Heart right ventricle (tissue), 16 donors: ENCODE results near the gene CREB3L1. TPM values are rescaled to one million over a fixed set of nuclear protein-coding genes. Genes with fewer than 3 reads are reported as not detected.

Experiments
- ATAC-seq, 8 donors: fragments of 200-7000 bp; cut with Tn5 transposase; one replicate each; pipeline ENCODE4 v1.9.1; 2020; ENCODE audit warnings: mild to moderate bottlenecking in 8 of 8, moderate library complexity in 8 of 8, moderate number of reproducible peaks in 1 of 8
- DNase-seq, 2 donors: peaks; one replicate each; pipeline ENCODE4 v3.0.0-alpha.2; 2020
- H3K27ac ChIP-seq, 10 donors: fragments of 200-600 bp; sonication (generic) in 2 of 10; one replicate each; pipeline versions ENCODE4 v1.5.0 to v1.8.0; 2020 to 2022; ENCODE audit warnings: mild to moderate bottlenecking in 3 of 10
- H3K27me3 ChIP-seq, 7 donors: fragments of 200-600 bp; one replicate each; pipeline ENCODE4 v1.8.0; 2021 to 2022; ENCODE audit warnings: mild to moderate bottlenecking in 2 of 7
- H3K36me3 ChIP-seq, 9 donors: fragments of 200-600 bp; sonication (generic) in 1 of 9; one replicate each; pipeline versions ENCODE4 v1.5.0 to v1.8.0; 2020 to 2022; ENCODE audit warnings: mild to moderate bottlenecking in 2 of 9
- H3K4me1 ChIP-seq, 9 donors: fragments of 200-600 bp; sonication (generic) in 1 of 9; one replicate each; pipeline versions ENCODE4 v1.5.0 to v1.8.0; 2020 to 2022; ENCODE audit warnings: mild to moderate bottlenecking in 4 of 9
- H3K4me3 ChIP-seq, 10 donors: fragments of 200-600 bp; sonication (generic) in 2 of 10; one replicate each; pipeline versions ENCODE4 v1.5.0 to v1.8.0; 2020 to 2022; ENCODE audit warnings: mild to moderate bottlenecking in 7 of 10, moderate library complexity in 2 of 10
- H3K9me3 ChIP-seq, 11 donors: fragments of 200-600 bp in 10 of 11; sonication (generic) in 2 of 11; one replicate each; pipeline versions ENCODE4 v1.5.0 to v1.8.0; 2013 to 2022; ENCODE audit warnings: mild to moderate bottlenecking in 2 of 11, control low read depth in 1 of 11, moderate library complexity in 1 of 11
- CTCF ChIP-seq, 9 donors: fragments of 200-600 bp; sonication (generic) in 2 of 9; IDR thresholded peaks; one replicate each; pipeline versions ENCODE4 v1.5.0 to v1.8.0; 2021 to 2022; ENCODE audit warnings: antibody characterized with exemption in 9 of 9, mild to moderate bottlenecking in 5 of 9, moderate library complexity in 1 of 9
- WGBS, 2 donors: extraction: QIAGEN DNeasy Blood & Tissue Kit; methylation state at CpG; one replicate each; pipeline ENCODE4 v1.1.7; 2013; ENCODE audit warnings: inconsistent platforms in 1 of 2; 5-methylcytosine and 5-hydroxymethylcytosine counted together
- intact Hi-C, 10 donors: fragments of 100-400 bp; cut with DNase I; formaldehyde crosslinking; loops; one replicate each; pipeline versions ENCODE4 v1.11.1 to v1.14.2; 2022
- polyA plus RNA-seq, 2 donors: library from polyadenylated mRNA; stranded (reverse); fragments of 200-250 nt; gene quantifications; one replicate each; pipeline ENCODE4 v1.2.3, GENCODE V29; 2013
- total RNA-seq, 10 donors: library from RNA; stranded (reverse); fragmentation: NEBNext Ultra II Directional in 3 of 10; extraction: Animal tissue kit (Norgen Biotek cat#: 25700) in 3 of 10; gene quantifications; one replicate each; pipeline versions ENCODE4 v1.2.1 to v1.2.4, GENCODE V29; 2021 to 2023
- donor health status: Arrhythmogenic right ventricular cardiomyopathy.
- donor health status: ischemic (EF 13 %, LVEDD 7.1; RV severe dilation, severe dysfunction).
- donor health status: healthy with polysubstance abuse.
- donor health status: DM: no; HTN: yes; CAD: no.
- donor health status: DM: no; HTN: no; CAD: no.
- donor health status: ischemic (EF 25% LVEDD 6.9; RV normal size, moderate dysfunction).
- donor health status: ischemic (EF 25% LVEDD 5.7; RV mildly dilated, moderate dysfunction).
- donor health status: healthy.
- donor health status: DM: yes; HTN: yes; CAD: no.
- donor health status: Ischemic cardiomyopathy.
- donor health status: ischemic (EF 35%, LVEDD 5.7; RV mildly dilated, moderate dysfunction).
- donor health status: nonischemic (EF 11% LVEDD 7.7; RV severe dilation, severe dysfunction).
- donor health status: DM: yes; HTN: yes; CAD: no.
- donor health status: PGD.
- donor health status: ischemic (EF 29% LVEDD 5.4; RV normal size, mild dysfunction).
- donor health status: nonischemic (EF 23%, LVEDD 6.1; RV moderate dilation, normal function).

Gene CREB3L1
- total and polyA plus RNA-seq, 12 donors = 9.7 to 127 (median 36.1) TPM

GRCh38 chr11:46285594-46286033, 8.2 kb downstream of the CREB3L1 start:
- H3K36me3 ChIP-seq = no peaks in the 10 kb centered on the region
- H3K27me3 ChIP-seq = no peaks in the 10 kb centered on the region
- H3K4me3 ChIP-seq = peak overlapping the region in 5 of 10 donors; percentile 13 to 23 (median 18)
- DNase-seq = peak; percentile 41 to 66
- H3K27ac ChIP-seq = peak overlapping the region in 9 of 10 donors; percentile 8 to 75 (median 60)
- 50 to 57% methylated on average over 11 of the region's 11 CpGs for WGBS, 2 donors
- H3K9me3 ChIP-seq = no peaks in the 10 kb centered on the region
- H3K4me1 ChIP-seq = peaks cover 8 to 45% (median 37%) of the 10 kb centered on the region in 9 donors
- intact Hi-C loops = no loop called here
- peak; percentile 43 to 69 (median 57) for ATAC-seq
- no peak for TF ChIP-seq CTCF (IDR thresholded peaks at IDR 0.05)

- WGBS, 2 donors = 77 to 89% methylated on average over 5 of the region's 5 CpGs
- Histone ChIP-seq H3K27ac (peak overlapping the region in 1 of 10 donors; percentile 75), H3K9me3 (no peaks in the 10 kb centered on the region)
Observed at GRCh38 chr11:46286789-46287188, 9.3 kb downstream of the CREB3L1 start.

GRCh38 chr11:46288451-46288850, 11.0 kb downstream of the CREB3L1 start:
- no peak for DNase-seq
- intact Hi-C loops = no loop called here
- Histone ChIP-seq H3K27me3 (no peaks in the 10 kb centered on the region), H3K4me3 (no peak overlapping the region), H3K9me3 (no peaks in the 10 kb centered on the region), H3K4me1 (peaks cover 11 to 48% (median 38%) of the 10 kb centered on the region in 9 donors), H3K27ac (no peak overlapping the region), H3K36me3 (no peaks in the 10 kb centered on the region)
- no peak for TF ChIP-seq CTCF (IDR thresholded peaks at IDR 0.05)
- no peak for ATAC-seq
- 88 to 96% methylated on average over 5 of the region's 5 CpGs for WGBS, 2 donors

More at GRCh38 chr11:46286789-46287188, 9.3 kb downstream of the CREB3L1 start:
- intact Hi-C loops = no loop called here
- no peaks in the 10 kb centered on the region for H3K36me3 ChIP-seq
- no peaks in the 10 kb centered on the region for H3K27me3 ChIP-seq
- peaks cover 11 to 45% (median 39%) of the 10 kb centered on the region in 9 donors for H3K4me1 ChIP-seq
- DNase-seq = no peak
- no peak overlapping the region for H3K4me3 ChIP-seq
- no peak for TF ChIP-seq CTCF (IDR thresholded peaks at IDR 0.05)
- ATAC-seq = no peak

GRCh38 chr11:46290011-46290410, 12.5 kb downstream of the CREB3L1 start:
- Histone ChIP-seq H3K27ac (peak overlapping the region in 1 of 10 donors; percentile 36), H3K27me3 (peaks cover 0 to 2% (median 0%) of the 10 kb centered on the region in 7 donors), H3K9me3 (no peaks in the 10 kb centered on the region), H3K4me3 (no peak overlapping the region), H3K4me1 (peaks cover 9 to 50% (median 39%) of the 10 kb centered on the region in 9 donors), H3K36me3 (no peaks in the 10 kb centered on the region)
- intact Hi-C loops = no loop called here
- no peak for TF ChIP-seq CTCF (IDR thresholded peaks at IDR 0.05)
- DNase-seq = no peak
- ATAC-seq = no peak
- 90% methylated on average over 2 of the region's 2 CpGs for WGBS, 2 donors
